Activated effector memory CD4-positive, alpha-beta T cell treated with Interleukin-2 at 50 U/mL for 16 hours (primary cell): ENCODE data around the gene CHAF1B.
A peak's percentile ranks its signal among the peaks of the same experiment; 100 is the strongest.
"Not testable (repeated sequence)": the region's sequence is repeated elsewhere in the genome, so short reads cannot be mapped to it uniquely, and the experiment has no call there.

ENCODE experiments used
- DNase-seq: peaks from one replicate; pipeline ENCODE4 v3.0.0-alpha.2; 2020

CHAF1B gene

DNA sequence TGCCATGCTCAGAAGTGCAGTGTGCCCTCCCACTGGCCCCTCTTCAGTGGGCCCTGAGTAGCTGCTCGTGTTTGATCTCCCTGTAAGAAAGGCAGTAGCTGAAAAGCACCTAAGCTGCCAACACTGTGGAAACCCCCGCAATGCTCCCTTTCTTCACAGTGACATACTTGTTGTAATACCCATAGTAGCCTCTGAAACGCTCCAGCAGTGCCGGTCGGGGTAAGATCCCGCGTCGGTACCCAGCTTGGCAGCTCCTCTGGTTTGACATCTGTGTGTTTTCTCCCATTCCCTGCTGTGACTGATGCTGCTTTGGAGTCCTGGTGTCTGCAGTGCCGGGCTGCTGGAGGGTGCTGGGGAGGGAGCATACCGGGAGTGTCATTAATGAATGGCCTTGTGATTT, 3.6 kb downstream of the CHAF1B start:
- no peak for DNase-seq

DNA sequence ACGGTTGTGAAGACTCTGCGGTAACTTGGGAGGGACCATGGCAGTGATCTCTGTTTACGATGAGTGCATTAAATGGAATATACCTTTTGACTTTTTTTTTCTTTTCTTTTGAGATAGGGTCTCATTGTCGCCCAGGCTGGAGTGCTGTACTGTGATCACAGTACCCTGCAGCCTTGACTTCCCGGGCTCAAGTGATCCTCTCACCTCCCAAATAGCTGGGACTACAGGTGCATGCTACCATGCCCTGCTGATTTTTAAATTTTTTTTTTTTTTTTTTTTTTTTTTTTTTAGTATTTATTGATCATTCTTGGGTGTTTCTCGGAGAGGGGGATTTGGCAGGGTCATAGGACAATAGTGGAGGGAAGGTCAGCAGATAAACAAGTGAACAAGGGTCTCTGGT, 6.5 kb downstream of the CHAF1B start:
- not testable (repeated sequence) for DNase-seq

GRCh38 chr21:36395353-36396111, 10.3 kb downstream of the CHAF1B start:
- no peak for DNase-seq

DNA sequence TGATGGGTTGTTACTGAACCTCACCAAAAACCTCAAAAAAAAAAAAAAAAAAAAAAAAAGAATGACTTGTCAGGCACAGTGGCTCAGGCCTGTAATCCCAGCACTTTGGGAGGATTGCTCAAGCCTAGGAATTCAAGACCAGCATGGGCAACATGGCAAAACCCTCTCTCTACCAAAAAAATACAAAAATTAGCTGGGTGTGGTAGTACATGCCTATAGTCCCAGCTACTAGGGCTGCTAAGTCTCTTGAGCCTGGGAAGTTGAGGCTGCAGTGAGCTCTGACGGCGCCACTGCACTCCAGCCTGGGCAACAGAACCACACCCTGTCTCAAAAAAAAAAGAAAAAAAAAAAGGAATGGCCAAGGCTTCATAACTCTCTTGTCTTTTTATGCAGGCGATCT, 11.1 kb downstream of the CHAF1B start:
- no peak for DNase-seq

DNA sequence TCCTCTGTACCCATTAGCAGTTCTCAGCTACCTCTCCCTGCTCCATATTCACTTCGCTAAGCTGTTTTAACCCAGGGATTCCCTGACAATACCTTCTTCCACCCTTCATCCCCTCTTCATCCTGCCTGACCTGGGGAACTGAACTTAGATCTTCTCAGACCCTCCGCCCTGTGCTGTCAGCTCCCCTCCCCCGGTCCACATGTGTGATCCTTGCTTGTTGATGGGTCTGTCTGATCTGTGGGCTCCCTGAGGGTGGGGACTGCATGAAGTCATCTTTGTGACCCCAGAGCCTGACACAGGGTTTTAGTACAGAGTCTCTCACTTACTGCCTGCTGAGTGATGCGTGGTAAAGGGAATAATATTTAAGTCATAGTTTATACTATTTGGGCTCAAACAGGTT, 11.8 kb downstream of the CHAF1B start:
- no peak for DNase-seq

- DNase-seq, result no peak
Observed at GRCh38 chr21:36397606-36398005, 12.4 kb downstream of the CHAF1B start.

- not testable (repeated sequence) for DNase-seq
Observed at GRCh38 chr21:36399736-36400135, 14.5 kb downstream of the CHAF1B start.

DNA sequence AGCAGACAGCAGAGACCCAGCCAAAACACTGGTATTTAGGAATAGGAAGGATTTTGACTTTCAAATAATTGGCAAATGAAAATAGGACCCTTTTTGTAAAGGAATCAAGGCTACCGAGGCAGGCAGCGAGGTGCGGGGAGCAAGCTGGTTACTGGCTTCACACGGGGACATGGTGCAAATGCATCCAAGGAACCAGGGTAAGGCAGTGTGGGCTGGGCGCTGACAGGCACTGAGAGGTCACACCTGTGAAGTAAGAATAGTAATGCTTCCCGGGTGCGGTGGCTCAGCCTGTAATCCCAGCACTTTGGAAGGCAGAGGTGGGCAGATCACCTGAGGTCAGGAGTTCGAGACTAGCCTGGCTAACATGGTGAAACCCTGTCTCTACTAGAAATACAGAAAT, 15.5 kb downstream of the CHAF1B start:
- DNase-seq, result no peak

DNA sequence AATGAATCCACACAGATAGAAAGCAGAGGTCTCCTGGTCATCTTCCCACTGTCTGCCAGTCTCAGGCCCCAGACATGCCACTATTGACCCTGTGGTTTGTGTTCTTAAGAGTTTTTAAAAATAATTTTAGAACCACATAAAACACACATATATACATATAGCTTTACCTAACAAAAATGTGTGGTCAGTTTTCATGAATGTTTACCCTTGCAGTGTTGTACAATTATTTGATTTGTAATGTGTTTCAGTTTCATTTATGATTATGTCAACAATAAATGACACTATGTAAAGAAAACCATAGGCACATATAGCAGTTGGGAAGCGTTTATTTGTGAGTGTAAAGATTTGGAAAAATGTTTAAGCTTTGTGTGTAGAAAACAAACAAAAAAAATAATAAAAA, 17.1 kb downstream of the CHAF1B start:
- DNase-seq, result no peak

GRCh38 chr21:36403713-36404112, 18.5 kb downstream of the CHAF1B start:
- DNase-seq, result no peak

DNA sequence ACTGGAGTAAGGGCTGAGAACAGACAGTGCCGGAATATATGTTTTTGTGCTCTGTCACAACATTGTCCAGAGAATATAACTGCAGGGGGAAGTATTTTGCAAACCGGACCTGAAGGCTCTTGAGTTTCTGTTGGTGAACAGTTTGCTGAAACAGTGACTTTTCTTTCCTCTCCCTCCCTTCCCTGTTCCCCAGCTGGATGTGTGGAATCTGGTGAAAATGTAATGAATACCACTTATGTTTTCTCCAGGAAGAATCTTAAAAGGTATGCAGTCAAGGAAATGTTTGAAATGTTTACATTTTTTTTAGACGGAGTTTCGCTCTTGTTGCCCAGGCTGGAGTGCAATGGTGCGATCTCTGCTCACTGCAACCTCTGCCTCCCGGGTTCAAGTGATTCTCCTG, 23.4 kb downstream of the CHAF1B start:
- DNase-seq, result no peak

- DNase-seq, result no peak
Observed at GRCh38 chr21:36411301-36411700, 26.1 kb downstream of the CHAF1B start.

- no peak for DNase-seq
Observed at GRCh38 chr21:36412916-36413315, 27.7 kb downstream of the CHAF1B start.

GRCh38 chr21:36415375-36415774, 30.2 kb downstream of the CHAF1B start:
- DNase-seq, result no peak

DNA sequence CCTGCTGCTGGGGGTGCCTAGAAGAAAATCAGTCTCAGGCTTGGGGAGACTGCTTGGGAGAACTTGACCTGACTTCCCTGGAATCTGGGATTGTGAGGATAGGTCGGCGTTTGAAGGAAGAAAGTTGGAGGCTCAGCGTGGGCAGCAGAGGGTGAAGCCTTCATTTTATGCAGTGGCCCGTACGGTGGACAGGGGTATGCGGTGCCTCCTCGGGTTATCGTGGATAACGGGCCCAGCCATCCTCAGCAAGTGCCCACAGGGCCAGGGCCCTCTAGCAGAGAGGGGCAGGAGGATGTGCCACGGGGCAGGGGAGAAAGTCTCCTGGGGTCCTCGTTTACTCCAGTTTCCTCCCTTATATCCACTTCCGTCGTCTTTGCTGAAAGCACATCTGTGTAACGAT, 34.0 kb downstream of the CHAF1B start:
- no peak for DNase-seq

DNA sequence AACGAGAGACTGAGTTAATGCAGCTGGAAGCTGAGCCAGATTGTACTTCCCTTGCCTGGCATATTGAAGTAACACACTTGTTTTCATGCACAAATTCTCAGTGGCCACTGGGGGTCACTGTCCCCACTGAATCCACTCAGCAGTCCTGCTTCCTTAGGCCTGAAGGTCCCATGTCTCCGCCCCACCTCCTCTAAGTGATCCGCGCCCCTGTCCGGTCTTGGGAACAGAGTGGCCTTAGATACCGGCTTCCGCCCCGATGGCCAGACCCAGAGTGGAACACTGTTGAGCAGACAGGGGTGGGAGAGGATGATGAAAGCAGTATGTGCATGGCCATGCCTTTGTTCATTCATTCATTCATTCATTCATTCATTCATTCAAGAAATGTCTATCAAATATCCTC, 34.8 kb downstream of the CHAF1B start:
- peak; percentile 8 for DNase-seq

DNA sequence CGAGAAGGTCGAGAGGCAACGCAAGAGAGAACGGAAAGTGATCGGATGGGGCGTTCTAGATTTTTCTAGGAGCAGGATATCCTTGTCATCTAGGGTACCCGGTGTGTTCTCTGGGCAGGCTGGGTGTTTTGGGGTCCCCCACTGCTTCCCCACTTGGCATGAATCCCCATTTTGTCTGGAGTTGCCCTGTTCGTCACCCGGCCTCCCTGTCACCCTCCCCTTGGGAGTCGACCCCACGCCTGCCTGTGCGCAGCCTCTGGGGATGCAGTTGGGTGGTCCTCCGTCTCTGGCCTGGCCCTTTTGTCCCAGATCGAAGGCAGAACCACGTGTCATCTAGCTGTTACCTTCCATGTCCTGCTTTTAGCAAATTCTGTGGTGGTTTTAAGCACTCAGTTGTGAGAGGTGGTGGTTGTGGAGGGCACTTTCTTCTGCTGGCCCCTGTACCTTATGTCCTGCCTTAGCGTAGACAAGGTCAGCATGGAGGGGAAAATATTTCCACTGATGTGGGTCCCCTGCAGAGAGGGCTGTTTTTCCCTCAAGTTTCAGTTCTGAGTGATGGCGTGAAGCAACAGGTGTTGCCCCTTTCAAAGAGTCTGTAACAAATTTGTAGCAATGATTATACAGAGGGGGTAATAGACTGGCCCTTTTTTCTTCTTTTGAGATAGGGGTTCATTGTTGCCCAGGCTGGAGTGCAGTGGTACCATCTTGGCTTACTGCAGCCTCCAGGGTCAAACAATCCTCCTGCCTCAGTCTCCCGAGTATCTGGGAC, 35.6 kb downstream of the CHAF1B start:
- DNase-seq, result no peak

DNA sequence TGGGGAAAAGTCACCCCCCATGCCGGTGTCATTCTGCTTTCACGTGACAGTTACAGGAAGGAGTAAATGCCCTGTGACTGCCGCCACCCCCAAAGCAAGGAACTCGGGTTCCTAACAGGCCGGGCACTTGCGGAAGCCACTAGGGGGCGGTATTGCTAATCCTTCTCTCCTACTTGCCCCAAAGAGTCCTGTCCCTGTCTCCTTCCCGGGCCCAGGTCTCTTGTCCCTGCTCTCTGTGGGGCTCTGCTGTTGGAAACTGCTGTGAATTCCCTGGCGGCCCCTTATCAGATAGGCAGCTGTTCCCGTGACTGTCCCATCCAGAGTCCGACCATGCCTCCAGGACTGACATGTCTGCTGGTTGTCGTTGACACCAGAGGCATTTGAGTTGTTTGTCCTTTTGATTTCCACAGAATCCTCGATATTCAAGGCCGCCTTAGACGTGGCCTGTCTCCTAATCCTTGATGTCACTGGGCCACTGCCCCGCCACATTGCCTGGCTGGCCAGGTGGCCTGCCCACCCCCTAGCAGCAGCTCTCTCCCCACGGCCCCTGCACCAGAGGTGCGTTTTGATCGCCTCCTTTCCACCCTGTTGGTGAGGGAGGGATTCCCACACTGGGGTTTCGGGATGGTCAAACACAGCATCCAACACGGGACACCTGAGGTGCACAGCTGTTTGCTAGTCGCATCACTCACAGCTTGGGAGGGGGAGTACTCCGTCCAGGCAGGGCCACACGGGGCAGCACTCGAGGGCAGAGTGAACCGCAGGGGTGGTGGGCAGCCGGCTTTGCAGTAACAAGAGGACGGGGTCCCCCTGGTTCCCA, 37.3 kb downstream of the CHAF1B start:
- no peak for DNase-seq

- no peak for DNase-seq
Observed at GRCh38 chr21:36423771-36424433, 38.7 kb downstream of the CHAF1B start.

- no peak for DNase-seq
Observed at GRCh38 chr21:36424592-36424991, 39.4 kb downstream of the CHAF1B start.

DNA sequence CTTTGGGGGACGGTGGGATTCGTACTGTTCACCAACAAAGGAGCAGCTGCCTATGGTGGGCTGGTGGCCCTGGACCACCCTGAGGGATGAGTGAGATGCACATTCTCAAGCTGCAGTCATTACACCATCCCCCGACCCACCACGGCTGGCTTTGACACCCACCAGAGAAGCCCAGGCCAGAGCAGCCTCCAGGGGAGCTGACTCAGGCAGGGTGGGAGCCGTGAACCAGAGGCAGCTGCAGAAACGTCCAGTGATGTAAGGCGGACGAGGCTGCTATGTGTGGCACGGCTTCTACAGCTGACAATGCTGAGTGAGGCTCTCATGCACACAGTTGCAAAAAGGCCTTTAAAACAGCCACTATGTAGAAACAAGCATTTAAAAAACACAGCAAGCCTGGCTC, 40.1 kb downstream of the CHAF1B start:
- DNase-seq, result no peak

DNA sequence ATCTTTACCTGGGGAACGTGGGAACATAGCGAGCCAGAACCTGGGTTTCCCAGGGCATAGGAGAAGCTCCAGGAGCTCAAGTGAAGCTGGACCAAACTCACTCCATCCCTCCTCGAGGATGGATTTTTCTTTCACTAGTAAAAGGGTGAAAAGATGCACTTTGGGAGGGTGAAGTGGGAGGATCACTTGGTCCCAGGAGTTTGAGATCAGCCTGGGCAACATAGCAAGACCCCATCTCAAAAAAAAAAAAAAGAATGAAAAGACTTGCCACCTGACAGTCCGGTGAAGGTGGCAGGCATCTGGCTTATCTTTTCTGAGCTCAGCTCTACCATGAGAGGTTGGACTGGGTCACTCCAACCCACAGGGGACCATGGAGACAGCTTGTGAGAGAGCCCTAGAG, 42.3 kb downstream of the CHAF1B start:
- no peak for DNase-seq
